Right renal cortex interstitium (tissue), 3 donors: Measurements from ENCODE around the gene ARAP3. TPM values are rescaled to one million over a fixed set of nuclear protein-coding genes. Genes with fewer than 3 reads are reported as not detected.
A peak's percentile ranks its signal among the peaks of the same experiment; 100 is the strongest.
"Not testable (repeated sequence)": the region's sequence is repeated elsewhere in the genome, so short reads cannot be mapped to it uniquely, and the experiment has no call there.

ENCODE experiments used
- DNase-seq, 3 donors: peaks; one replicate each; pipeline ENCODE4 v3.0.0-alpha.2; 2013; ENCODE audit warnings: low read depth in 3 of 3, low spot score in 2 of 3
- polyA plus RNA-seq, 3 donors: library from polyadenylated mRNA; unstranded; fragments of 120-200 nt; gene quantifications; one replicate each; pipeline ENCODE4 v1.2.1, GENCODE V29; 2013; ENCODE audit not compliant: insufficient read length in 3 of 3

ARAP3 gene, protein sequence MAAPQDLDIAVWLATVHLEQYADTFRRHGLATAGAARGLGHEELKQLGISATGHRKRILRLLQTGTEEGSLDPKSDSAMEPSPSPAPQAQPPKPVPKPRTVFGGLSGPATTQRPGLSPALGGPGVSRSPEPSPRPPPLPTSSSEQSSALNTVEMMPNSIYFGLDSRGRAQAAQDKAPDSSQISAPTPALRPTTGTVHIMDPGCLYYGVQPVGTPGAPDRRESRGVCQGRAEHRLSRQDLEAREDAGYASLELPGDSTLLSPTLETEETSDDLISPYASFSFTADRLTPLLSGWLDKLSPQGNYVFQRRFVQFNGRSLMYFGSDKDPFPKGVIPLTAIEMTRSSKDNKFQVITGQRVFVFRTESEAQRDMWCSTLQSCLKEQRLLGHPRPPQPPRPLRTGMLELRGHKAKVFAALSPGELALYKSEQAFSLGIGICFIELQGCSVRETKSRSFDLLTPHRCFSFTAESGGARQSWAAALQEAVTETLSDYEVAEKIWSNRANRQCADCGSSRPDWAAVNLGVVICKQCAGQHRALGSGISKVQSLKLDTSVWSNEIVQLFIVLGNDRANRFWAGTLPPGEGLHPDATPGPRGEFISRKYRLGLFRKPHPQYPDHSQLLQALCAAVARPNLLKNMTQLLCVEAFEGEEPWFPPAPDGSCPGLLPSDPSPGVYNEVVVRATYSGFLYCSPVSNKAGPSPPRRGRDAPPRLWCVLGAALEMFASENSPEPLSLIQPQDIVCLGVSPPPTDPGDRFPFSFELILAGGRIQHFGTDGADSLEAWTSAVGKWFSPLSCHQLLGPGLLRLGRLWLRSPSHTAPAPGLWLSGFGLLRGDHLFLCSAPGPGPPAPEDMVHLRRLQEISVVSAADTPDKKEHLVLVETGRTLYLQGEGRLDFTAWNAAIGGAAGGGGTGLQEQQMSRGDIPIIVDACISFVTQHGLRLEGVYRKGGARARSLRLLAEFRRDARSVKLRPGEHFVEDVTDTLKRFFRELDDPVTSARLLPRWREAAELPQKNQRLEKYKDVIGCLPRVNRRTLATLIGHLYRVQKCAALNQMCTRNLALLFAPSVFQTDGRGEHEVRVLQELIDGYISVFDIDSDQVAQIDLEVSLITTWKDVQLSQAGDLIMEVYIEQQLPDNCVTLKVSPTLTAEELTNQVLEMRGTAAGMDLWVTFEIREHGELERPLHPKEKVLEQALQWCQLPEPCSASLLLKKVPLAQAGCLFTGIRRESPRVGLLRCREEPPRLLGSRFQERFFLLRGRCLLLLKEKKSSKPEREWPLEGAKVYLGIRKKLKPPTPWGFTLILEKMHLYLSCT (N-terminal part only)
- polyA plus RNA-seq, result 10 to 100 TPM; 15.9 to 18.9 (median 17.1) TPM

DNA sequence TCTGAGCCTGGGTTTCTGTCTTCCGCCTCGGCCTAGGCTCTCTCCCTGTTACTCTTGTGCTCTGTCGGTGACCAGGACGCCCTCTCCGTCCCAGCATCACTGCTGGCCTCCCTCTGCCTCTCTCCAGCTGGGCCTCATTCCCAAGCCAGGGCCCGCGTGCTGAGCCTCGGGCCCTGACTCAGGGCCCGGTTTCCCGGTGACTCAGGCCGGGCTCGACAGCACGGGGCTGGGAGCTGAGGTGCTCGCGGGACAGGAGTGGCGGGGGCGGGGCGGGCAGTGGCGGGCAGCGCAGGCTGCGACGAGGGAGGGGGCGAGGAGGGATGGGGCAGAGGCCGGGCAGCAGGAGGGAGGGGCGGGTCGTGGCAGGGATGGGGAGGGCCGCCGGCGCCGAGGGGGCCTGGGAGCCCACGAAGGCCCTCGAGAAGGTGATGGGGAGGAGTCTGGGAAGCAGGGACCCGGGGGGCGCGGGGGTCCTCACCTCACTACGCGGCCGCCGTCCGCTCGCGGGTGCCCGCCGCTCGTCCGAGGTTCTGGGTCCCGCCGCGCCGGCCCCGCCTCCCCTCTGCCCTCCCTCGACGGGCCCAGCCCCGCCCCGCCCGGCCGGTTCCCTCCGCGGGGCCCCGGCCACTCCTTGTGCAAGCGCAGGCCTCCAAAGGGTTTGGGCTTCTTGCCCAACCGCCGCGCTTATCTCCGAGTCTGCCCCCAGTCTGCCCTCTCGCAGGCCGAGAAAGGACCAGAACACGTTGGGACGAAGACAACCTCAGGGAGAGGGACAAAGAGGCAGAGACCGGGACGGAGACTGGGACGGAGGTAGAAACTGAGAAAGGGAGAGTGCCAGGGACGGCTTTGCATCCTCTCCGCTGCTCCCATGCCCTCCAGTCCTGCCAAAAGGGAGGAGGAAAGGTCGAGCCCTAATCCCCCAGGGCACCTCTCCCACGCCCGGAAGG lies at the start of gene ARAP3:
TSS of gene ARAP3 (minus strand) at position 536 of the 947 bp plus-strand sequence. CDS start 1,744 bp downstream, outside the sequence.
- DNase-seq, result peak in 1 of 3 donors; percentile 47

DNA sequence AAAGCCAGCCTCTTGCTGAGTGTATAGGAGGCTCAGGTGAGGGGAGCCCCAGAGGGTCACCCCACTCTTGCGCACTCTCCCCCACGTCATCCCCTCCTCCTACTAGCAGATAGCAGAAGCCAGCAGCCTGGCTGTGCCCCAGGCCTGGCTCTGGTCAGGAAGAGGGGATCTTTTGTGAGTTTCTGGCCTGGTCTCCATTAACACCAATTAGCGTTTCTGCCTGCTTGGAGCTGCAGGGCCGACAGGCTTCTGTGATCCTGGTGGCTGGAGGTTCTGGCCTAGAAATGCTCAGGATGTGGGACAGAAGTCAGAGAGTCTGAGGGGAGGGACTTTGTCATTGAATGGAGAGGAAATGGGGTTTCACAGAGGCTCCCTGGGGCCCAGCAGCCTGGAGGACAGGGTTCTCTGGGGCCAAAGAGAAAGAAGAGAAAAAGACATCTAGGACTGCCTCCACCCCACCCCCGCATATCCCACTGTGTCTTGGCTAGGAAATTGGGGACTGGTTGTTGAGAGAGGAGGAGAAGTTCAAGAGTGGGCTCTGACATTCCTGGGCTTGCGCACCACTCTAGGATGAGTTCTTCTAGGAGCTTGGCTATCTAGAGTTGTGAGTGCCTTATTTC lies 47.5 kb upstream of the ARAP3 start:
- no peak for DNase-seq

DNA sequence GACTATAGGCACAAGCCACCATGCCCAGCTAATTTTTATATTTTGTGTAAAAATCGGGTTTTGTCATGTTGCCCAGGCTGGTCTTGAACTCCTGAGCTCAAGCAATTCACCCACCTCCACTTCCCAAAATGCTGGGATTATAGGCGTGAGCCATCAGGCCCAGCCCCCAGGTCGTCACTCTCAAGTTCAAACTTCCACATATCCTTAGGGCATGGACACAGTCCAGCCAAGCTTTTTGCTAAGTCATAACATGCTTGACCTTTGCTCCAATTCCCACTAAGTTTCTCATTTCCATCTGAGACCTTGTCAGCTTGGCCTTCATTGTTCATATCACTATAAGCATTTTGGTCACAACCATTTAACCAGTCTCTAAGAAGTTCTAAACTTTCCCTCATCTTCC lies 43.9 kb upstream of the ARAP3 start:
- DNase-seq, result no peak

DNA sequence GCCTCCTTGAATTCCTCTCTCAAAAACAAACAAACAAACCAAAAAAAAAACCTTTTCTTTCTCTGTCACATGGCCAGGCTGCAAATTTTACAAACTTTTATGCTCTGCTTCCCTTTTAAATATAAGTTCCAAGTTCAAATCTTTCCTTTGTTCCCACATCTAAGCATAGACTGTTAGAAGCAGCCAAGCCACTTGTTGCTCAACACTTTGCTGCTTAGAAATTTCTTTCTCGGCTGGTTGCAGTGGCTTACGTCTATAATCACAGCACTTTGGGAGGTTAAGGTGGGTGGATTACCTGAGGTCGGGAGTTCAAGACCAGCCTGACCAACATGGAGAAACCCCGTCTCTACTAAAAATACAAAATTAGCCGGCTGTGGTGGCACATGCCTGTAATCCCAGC lies 43.1 kb upstream of the ARAP3 start:
- DNase-seq, result not testable (repeated sequence)

DNA sequence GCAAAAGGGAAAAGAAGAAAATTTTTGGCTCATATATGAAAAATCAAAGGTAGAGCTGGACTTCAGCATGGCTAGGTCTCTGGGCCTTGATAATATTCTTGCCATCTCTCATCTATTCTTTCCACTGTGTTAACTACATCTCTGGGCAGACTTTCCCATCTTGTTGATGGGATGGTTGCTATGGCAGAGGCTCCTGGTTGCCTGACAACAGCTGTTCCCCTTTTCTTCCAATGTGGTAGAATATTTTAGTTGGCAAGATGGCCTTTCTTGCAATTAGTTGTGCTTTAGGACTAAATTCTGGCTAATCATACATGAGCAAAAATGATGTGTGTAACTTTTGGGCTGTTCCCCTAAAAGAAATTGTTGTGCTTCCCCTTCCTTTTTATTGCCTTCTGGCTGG lies 40.2 kb upstream of the ARAP3 start:
- DNase-seq, result no peak

DNA sequence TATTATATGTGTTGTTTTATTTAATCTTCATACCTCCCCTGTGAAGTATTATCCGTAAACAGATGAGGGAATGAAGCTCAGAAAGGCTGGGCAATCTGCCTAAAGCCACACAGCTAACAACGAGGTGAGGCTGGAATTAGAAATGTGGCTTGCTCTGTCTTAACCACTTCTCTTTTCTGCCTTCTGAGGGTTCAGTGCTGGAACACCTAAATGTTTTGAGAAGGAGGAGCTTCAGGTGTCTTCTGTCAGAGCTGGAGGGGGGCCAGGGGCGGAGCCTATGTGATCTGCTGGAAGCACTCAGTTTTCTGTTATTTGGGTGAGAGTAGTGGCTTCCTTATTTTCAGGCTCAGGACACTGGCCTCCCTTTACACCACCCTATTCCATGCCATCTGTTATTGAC lies 35.0 kb upstream of the ARAP3 start:
- DNase-seq, result no peak

DNA sequence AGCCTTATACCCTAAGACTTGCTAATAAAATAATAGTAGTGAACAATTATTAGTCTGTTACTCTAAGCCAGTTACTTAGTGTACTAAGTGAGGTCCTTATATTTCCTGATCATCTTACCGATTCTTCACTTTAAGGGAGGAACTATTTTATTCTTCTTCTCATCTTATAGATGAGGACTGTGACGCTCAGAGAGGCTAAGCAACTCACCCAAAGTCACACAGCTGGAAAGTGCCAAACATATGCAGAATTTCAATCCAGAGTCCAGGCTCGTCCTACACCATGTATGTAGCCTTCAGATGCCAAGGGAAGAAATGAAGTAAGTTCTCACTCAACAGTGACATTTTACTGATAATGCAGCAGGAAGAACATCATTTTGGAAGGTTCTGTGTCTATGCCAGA lies 34.4 kb upstream of the ARAP3 start:
- DNase-seq, result no peak

DNA sequence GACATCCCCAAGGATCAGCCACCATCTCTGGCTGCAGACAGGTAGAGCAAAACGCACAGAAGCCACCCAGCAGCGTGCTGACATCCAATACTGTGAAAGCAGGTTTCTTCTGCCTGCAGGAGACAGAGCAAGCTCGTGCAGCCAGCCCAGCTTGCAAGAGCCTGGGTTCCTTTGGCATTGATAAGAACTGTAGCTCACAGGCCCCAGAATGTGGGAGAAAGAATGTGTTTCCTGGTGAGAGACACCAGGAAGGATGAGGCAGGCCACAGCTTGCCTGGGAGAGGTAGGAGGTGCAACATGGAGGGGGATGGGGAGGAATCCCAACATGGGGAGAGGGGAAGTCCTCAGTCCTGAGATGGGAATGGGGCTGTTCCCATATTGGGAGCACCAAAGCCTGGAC lies 34.0 kb upstream of the ARAP3 start:
- no peak for DNase-seq

DNA sequence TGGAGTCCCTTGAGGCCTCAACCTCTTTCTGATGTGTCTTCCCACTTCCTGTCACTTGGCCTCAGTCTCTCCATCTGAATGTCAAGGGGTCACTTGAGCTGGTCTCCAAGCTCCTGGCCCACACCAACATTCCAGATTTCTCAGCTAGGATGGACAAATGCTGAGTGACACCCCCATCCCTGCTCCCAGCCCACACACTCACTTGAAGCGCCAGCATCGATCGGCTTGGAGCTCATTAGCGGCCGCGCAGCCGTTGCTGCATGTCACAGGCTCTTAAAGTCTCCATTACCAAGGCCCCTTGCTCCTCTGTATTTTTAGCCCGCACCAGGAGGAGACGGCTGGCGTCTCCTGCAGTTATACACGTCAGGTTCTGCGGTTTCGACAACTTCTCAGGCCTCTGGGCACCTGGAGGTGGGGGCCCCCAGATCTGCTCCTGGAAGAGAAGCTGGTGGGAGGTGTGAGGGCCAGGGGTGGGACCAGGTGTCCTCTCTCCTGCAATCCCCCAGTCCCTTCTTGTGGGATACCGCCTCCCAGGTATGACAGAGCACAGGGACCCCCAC lies 33.4 kb upstream of the ARAP3 start:
- no peak for DNase-seq

DNA sequence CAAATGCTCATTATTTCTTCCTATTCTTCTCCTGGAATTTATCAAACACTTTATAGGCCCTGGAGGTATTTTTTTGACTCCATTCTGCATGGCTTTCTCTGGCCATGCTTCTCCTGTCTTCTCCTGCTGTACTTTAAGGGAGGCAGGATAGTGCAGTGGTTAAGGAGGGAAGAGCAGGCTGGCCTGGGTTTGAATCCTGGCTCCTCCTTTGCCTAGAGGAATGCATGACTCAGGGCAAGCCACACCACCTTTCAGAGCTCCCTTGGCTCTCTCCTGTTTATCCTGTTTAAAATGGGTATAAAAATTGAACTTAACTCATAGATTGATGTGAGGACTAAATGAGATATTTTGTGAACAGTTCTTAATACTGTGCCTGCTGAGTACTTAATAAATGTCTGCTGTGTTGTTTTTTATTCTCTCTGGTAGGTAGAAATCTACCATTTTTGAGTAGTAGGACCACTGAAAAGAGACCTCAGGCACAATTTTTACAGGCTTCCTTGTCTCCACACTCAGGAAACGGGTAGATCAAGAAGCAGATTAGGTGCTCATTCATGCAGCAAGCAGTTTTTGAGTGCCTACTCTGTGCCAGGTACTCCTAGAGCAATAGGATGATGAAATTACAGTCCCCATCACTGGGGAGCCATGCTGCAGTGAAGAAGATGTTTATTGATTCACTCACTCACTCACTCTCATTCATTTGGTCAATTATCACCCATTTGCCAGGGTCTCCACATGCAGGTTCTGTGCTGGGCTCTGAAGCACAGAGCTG lies 32.7 kb upstream of the ARAP3 start:
- no peak for DNase-seq

DNA sequence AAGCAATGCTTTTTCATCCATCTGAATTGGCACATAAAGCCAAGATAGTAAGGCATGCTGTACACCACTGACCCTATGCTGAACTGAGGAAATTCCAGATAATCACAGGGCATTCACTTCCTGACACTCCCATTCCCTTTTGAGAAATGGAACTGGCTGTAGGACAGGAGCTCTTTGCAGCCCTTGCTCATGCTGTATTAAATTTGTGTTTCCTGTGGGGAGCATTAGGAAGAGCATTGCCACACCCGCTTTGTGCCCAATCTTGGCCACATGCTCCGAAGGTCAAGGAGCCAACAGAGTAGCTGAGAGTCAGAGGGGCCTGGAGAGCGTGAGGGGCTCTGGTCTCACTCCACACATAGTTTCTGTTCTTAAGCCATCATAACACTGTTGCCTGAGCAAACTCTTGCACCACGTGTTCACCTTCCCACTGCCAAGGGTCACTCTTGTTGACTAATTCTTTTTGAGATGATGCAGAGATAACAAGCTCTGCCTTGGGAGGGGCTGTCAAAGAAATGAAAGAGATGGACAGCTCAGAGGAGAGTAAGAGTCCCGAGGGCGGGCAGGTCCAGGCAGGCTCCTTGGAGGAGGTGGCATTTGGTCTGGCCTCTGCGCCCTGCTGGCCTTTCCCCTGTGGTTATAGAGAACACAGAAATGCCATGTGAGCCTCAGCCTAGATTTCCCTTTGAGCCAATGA lies 31.7 kb upstream of the ARAP3 start:
- no peak for DNase-seq

DNA sequence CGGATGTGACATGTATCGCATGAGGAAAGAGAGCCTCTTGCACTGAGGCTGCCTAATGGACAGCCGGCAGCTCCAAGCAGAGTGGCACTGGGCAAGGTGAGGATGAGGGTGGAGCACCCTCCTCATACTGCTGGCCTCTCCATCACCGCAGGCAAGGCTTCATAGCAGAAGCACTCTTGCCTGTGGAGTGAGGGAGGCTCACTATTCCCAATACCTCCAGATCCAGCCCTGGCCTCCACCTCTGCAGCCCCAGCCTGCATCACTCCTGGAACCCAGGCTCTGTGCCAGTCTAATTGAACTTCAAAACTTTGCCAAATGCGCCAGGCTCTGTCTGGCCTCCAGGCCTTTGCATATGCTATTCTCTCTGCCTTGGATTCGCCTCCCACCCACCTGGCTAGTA lies 29.7 kb upstream of the ARAP3 start:
- DNase-seq, result no peak

DNA sequence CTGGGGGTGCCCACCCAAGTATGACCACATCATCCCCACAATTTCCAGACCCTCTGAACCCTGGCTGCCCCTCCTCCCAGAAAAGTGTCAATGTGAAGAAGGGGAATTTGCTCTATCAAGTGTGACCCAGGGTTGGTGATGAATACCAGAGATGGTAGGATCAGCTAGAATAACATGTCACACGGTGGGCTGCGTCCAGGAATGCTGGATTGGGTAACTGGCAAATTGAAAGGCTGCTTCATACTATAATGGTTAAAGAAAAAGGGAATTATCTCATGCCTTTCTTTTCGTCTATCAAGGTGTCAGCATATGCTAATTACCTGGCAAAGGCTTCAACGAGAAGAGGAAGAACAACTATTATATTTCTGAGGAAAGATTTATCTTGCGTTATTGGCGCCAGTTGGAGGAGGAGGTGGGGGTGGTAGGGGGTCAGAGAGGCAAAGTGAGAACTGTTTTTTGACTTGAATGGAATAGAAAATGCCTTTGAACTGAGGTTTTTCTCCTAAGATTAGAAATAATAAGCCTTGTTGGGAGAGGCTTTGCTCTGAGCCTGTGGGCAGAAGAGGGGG lies 27.8 kb upstream of the ARAP3 start:
- peak in 1 of 3 donors; percentile 38 for DNase-seq

DNA sequence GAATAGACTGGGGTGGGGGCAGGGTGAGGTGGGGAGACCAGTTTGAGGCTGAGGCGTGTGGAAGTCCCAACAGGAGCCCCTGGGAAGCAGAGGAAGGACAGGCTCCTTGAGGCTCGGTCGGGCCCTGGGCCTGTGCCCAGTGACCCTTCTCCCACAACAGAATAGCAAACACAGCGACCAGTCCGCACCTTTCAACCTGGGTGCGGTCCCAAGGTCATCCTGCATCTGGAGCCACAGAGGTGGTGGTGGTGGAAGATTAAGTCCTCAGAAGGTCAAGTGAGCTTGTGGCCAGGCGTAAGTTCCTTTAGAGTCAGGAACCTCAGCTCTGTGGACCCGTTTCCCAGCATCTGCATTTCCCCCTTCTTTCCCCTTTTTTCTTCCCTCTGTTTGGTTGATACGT lies 26.0 kb upstream of the ARAP3 start:
- DNase-seq, result no peak

DNA sequence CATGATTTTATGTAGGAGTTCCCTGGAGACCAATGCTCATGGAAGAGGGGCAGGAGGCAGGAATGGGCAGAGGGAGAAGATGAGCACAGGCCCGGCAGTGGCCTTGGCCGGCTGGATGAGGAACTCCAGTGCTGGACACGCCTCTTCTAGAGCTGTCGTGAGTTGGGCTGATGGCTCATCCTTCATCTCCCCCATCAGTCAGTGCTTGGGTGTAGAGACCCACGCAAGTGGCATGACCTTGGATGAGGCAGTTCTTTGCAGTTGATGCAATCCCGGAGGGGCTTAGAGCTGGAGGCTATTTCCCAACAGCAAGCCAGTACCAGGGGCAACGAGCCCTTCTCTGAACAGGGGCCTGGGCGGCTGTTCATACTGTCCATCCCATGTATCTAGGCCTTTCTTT lies 25.5 kb upstream of the ARAP3 start:
- DNase-seq, result no peak

DNA sequence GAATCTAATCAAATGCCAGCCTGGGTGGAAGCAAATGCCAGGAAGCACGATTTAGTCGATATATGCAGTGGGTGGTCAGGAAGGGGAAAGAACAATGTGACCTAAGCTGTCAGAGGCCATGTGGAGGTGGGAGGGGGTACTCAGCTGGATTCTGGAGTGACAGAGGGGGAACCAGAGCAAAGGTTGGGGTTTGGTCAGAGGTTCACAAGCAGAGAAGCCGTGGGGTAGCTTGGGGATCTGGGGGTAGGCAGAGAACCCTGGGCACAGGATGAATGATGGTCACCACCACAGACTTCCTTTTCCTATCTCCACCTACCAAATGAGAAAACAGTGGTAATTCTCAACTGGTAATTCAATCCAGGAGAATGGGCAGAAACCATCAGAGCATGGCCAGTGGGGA lies 24.1 kb upstream of the ARAP3 start:
- DNase-seq, result no peak

DNA sequence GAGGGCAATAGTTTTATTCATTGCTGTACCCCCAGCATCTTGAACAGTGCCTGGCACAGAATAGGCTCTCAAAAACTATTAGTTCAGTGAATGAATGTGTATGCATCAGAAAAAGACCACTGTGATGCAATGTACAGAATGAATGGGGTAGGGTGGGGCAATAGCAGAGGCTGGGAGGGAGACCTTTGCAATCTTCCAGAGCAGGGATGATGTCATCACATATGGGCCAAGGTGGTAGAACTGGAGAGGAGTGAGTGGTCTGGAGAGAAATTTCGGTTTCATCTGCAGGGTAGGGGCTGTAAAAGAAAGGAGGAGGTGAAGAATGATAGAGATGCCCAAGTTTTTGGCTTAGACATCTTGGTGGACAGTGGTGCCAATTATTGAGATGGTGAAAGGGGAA lies 23.4 kb upstream of the ARAP3 start:
- no peak for DNase-seq
